ENCODE measurements around the gene ITGAX.

GRCh38 chr16:31397701-31398100 is 42.7 kb downstream of the ITGAX start:
- no peak for TF ChIP-seq CTCF (IDR thresholded peaks at IDR 0.05; ENCODE audit: insufficient read depth, low read length)
- TF ChIP-seq POLR2AphosphoS5 (IDR thresholded peaks at IDR 0.05; ENCODE audit: low read depth), result no peak
- TF ChIP-seq SPI1 (IDR thresholded peaks at IDR 0.05; ENCODE audit: borderline replicate concordance, low read depth), result no peak
- TF ChIP-seq REST (IDR thresholded peaks at IDR 0.05; ENCODE audit: insufficient replicate concordance, low read depth), result no peak
- no peak for TF ChIP-seq GABPA (IDR thresholded peaks at IDR 0.05; ENCODE audit: low read depth)
